Suprapubic skin (tissue), 4 donors: ENCODE data around the gene ZSCAN30.

Source experiments
- CTCF ChIP-seq, 2 donors: fragments of 200-600 bp in 1 of 2; fragments of 450-650 bp in 1 of 2; sonication (generic) in 1 of 2; IDR thresholded peaks; one replicate each; pipeline ENCODE4 v1.5.1; 2016 to 2019; ENCODE audit warnings: antibody characterized with exemption in 2 of 2, mild to moderate bottlenecking in 1 of 2, moderate library complexity in 1 of 2
- EP300 ChIP-seq: sonication (generic); formaldehyde crosslinking; IDR thresholded peaks from one replicate; pipeline ENCODE4 v1.6.1; 2017; ENCODE audit warnings: antibody characterized with exemption
- POLR2AphosphoS5 ChIP-seq, 3 donors: sonication (generic); formaldehyde crosslinking; IDR thresholded peaks; one replicate each; pipeline ENCODE4 v1.6.1; 2017; ENCODE audit warnings: antibody characterized with exemption in 3 of 3

- TF ChIP-seq CTCF (IDR thresholded peaks at IDR 0.05): no peak
- TF ChIP-seq EP300: no peak
- TF ChIP-seq POLR2AphosphoS5 (IDR thresholded peaks at IDR 0.05): no peak
Measured at GRCh38 chr18:35247412-35248249, 42.4 kb downstream of the ZSCAN30 start.
